GM19193 (cell line): ENCODE data around the gene MYOT.
A peak's percentile ranks its signal among the peaks of the same experiment; 100 is the strongest.

Source experiments
- POLR2A ChIP-seq: IDR thresholded peaks from 4 replicates; pipeline ENCODE4 v1.6.1; 2011; ENCODE audit not compliant: insufficient read depth, insufficient read length; ENCODE audit errors: extremely low read depth

Gene MYOT

GRCh38 chr5:137871571-137871970 is 3.9 kb downstream of the MYOT start:
- no peak for TF ChIP-seq POLR2A

GRCh38 chr5:137872466-137872865 is 4.8 kb downstream of the MYOT start:
- no peak for TF ChIP-seq POLR2A

- no peak for TF ChIP-seq POLR2A
These were observed 8.4 kb downstream of the MYOT start for GRCh38 chr5:137876101-137876500.

GRCh38 chr5:137880313-137880712 is 12.7 kb downstream of the MYOT start:
- TF ChIP-seq POLR2A = no peak

- no peak for TF ChIP-seq POLR2A
These were observed 20.2 kb downstream of the MYOT start for GRCh38 chr5:137887831-137888230.

GRCh38 chr5:137888466-137888862 is 20.8 kb downstream of the MYOT start:
- TF ChIP-seq POLR2A = no peak

- peak; percentile 97 for TF ChIP-seq POLR2A
These were observed 21.5 kb downstream of the MYOT start, which contains the start of gene PKD2L2 for GRCh38 chr5:137888863-137889759. PKD2L2 (plus strand) TSS chr5:137889457; CDS start chr5:137889492, 35 bp downstream.

- no peak for TF ChIP-seq POLR2A
These were observed 23.2 kb downstream of the MYOT start for GRCh38 chr5:137890845-137891244.

GRCh38 chr5:137891849-137892248 is 24.2 kb downstream of the MYOT start:
- no peak for TF ChIP-seq POLR2A

GRCh38 chr5:137894586-137894985 is 26.9 kb downstream of the MYOT start:
- TF ChIP-seq POLR2A = no peak

GRCh38 chr5:137896560-137896959 is 28.9 kb downstream of the MYOT start:
- no peak for TF ChIP-seq POLR2A

GRCh38 chr5:137899493-137899892 is 31.8 kb downstream of the MYOT start:
- no peak for TF ChIP-seq POLR2A

- TF ChIP-seq POLR2A = no peak
These were observed 33.6 kb downstream of the MYOT start for GRCh38 chr5:137901011-137901817.

GRCh38 chr5:137902408-137903133 is 34.9 kb downstream of the MYOT start:
- no peak for TF ChIP-seq POLR2A

- no peak for TF ChIP-seq POLR2A
These were observed 47.1 kb downstream of the MYOT start for GRCh38 chr5:137914758-137915157.
